GM12878 (cell line): ENCODE results near the gene GCC2. TPM values are rescaled to one million over a fixed set of nuclear protein-coding genes. Genes with fewer than 3 reads are reported as not detected.
"Not testable (repeated sequence)": the region's sequence is repeated elsewhere in the genome, so short reads cannot be mapped to it uniquely, and the experiment has no call there.

Experiments used
- ATAC-seq: fragments of 200-7000 bp; cut with Tn5 transposase; 3 replicates; pipeline ENCODE4 v1.9.1; 2020; ENCODE audit warnings: mild to moderate bottlenecking, moderate library complexity
- BruUV-seq: library from RNA; stranded (reverse); fragments of 400-500 nt; replicated peaks from 2 replicates; lab custom pipeline; 2021; lab: Mats Ljungman, UMichigan
- CTCF ChIA-PET: fragments of 300-600 bp; sonication (Branson Sonifier 250); formaldehyde crosslinking; extraction: SDS; loops from one replicate; lab custom pipeline; 2021; ENCODE audit warnings: inconsistent platforms; lab: Yijun Ruan, JAX
- POLR2A ChIA-PET: fragments of 350-600 bp; formaldehyde crosslinking; extraction: SDS; loops from one replicate; lab custom pipeline; 2021; ENCODE audit warnings: inconsistent platforms; lab: Charles Lee
- RAD21 ChIA-PET: fragments of 300-600 bp; sonication (Branson Sonifier 250); formaldehyde crosslinking; loops from one replicate; lab custom pipeline; 2023; ENCODE audit warnings: antibody characterized with exemption; ENCODE audit not compliant: unreplicated experiment; lab: Charles Lee
- SMC1A ChIA-PET: fragments of 300-600 bp; sonication (Branson Sonifier 250); formaldehyde crosslinking; loops from one replicate; lab custom pipeline; 2023; ENCODE audit not compliant: unreplicated experiment, uncharacterized antibody; lab: Charles Lee
- DNase-seq: peaks from one replicate; pipeline ENCODE4 v3.0.0-alpha.2; 2011; ENCODE audit warnings: low read depth, low spot score
- FAIRE-seq: peaks from 3 replicates; lab custom pipeline; 2011; peaks lifted over from hg19 to GRCh38; lab: Jason Lieb, UNC
- H2AFZ ChIP-seq: 2 replicates; pipeline ENCODE4 v1.6.0; 2011; ENCODE audit warnings: low read depth, low read length, control low read depth; ENCODE audit not compliant: control insufficient read depth
- H3K27ac ChIP-seq: 2 replicates; pipeline ENCODE4 v1.5.1; 2011; ENCODE audit warnings: control low read depth; ENCODE audit not compliant: control insufficient read depth, insufficient read depth
- H3K27me3 ChIP-seq, 2 experiments: replicated peaks in 1 of 2; 2 replicates each; pipeline versions ENCODE4 v1.6.0 to v1.6.1; 2011; ENCODE audit warnings: low read length in 1 of 2; ENCODE audit not compliant: control insufficient read depth in 2 of 2, insufficient read depth in 2 of 2
- H3K36me3 ChIP-seq, 2 experiments: 2 replicates each; pipeline ENCODE4 v1.5.1; 2011; ENCODE audit warnings: low read length in 1 of 2; ENCODE audit not compliant: control insufficient read depth in 2 of 2, insufficient read depth in 2 of 2
- H3K4me1 ChIP-seq: 2 replicates; pipeline ENCODE4 v1.6.1; 2011; ENCODE audit warnings: mild to moderate bottlenecking, low read length, moderate library complexity, mixed read lengths; ENCODE audit not compliant: control insufficient read depth, insufficient read depth
- H3K4me2 ChIP-seq: 2 replicates; pipeline ENCODE4 v1.6.0; 2011; ENCODE audit warnings: control low read depth; ENCODE audit not compliant: control insufficient read depth, insufficient read depth
- H3K4me3 ChIP-seq: fragments of 200-600 bp; sonication (generic); 2 replicates; pipeline ENCODE4 v1.5.1; 2016
- H3K79me2 ChIP-seq: 2 replicates; pipeline ENCODE4 v1.6.0; 2011; ENCODE audit warnings: low read length; ENCODE audit not compliant: control insufficient read depth, insufficient read depth
- H3K9ac ChIP-seq: 2 replicates; pipeline ENCODE4 v1.8.0; 2011; ENCODE audit warnings: low read length, control low read depth, mixed read lengths; ENCODE audit not compliant: control insufficient read depth, insufficient read depth
- H3K9me3 ChIP-seq: replicated peaks from 3 replicates; pipeline ENCODE4 v1.5.1; 2011; ENCODE audit warnings: mild to moderate bottlenecking, low read length; ENCODE audit not compliant: control insufficient read depth, insufficient read depth
- H4K20me1 ChIP-seq: 2 replicates; pipeline ENCODE4 v1.6.0; 2011; ENCODE audit not compliant: control insufficient read depth, insufficient read depth
- WGBS: methylation state at CpG from one replicate; pipeline ENCODE4 v1.1.6; 2016; ENCODE audit warnings: low lambda C conversion rate; ENCODE audit not compliant: insufficient replicate concordance, insufficient coverage; ENCODE audit errors: missing lambda C conversion rate; 5-methylcytosine and 5-hydroxymethylcytosine counted together
- in situ Hi-C: fragments of 300-500 bp; cut with MboI; formaldehyde crosslinking; loops from 9 replicates; pipeline ENCODE4 v1.14.3; 2018; ENCODE audit warnings: mixed read lengths
- intact Hi-C: fragments of 100-400 bp; cut with micrococcal nuclease; formaldehyde crosslinking; loops from one replicate; pipeline ENCODE4 v1.14.2; 2022; ENCODE audit not compliant: unreplicated experiment
- polyA plus RNA-seq, 11 experiments: library from polyadenylated mRNA; depleted of rRNA in 4 of 11; unstranded in 6 of 11; stranded (reverse) in 5 of 11; fragments of >200 nt; fragmentation: Nextera tagmentation in 4 of 11; fragmentation: Illumina TruSeq in 1 of 11; extraction: Ambion mirVana in 4 of 11; extraction: Trizol in 1 of 11; gene quantifications; 1 replicate in 1 of 11; 2 replicates in 10 of 11; pipeline versions ENCODE4 v1.2.1 to v1.2.3, GENCODE V29; 2011 to 2016; ENCODE audit warnings: inconsistent platforms in 2 of 11, missing spikeins in 2 of 11, low read depth in 1 of 11
- total RNA-seq, 4 experiments: library from RNA; depleted of rRNA in 3 of 4; stranded (reverse); fragments of >200 nt in 3 of 4; fragmentation: Illumina TruSeq in 1 of 4; extraction: Trizol in 1 of 4; gene quantifications; 2 replicates each; pipeline versions ENCODE4 v1.2.1 to v1.2.3, GENCODE V29; 2013 to 2021

GCC2 gene
- total and polyA plus RNA-seq, 10 of the 15 experiments (the other 5 are each of a cell fraction or from before 2014, with no cell fraction given), result 11.8 to 35.5 (median 25.4) TPM

- CTCF ChIA-PET, FAIRE-seq, POLR2A ChIA-PET, DNase-seq, H2AFZ ChIP-seq, SMC1A ChIA-PET, H3K27ac ChIP-seq, H3K4me1 ChIP-seq, H3K36me3 ChIP-seq, H3K9ac ChIP-seq, H4K20me1 ChIP-seq, in situ Hi-C loops, ATAC-seq, H3K4me2 ChIP-seq, H3K9me3 ChIP-seq, H3K79me2 ChIP-seq, BruUV-seq, H3K4me3 ChIP-seq, RAD21 ChIA-PET, intact Hi-C loops, H3K27me3 ChIP-seq: not testable (repeated sequence)
- WGBS, result 93% methylated on average over 3 of the region's 3 CpGs
These were observed 63.4 kb downstream of the GCC2 start for GRCh38 chr2:108512431-108512830.

GRCh38 chr2:108514478-108514877, 65.5 kb downstream of the GCC2 start:
- DNase-seq, RAD21 ChIA-PET, H3K4me1 ChIP-seq, H3K4me2 ChIP-seq, BruUV-seq, intact Hi-C loops, SMC1A ChIA-PET, H3K9me3 ChIP-seq, H3K36me3 ChIP-seq, FAIRE-seq, H3K27ac ChIP-seq, H3K4me3 ChIP-seq, H3K27me3 ChIP-seq, POLR2A ChIA-PET, H3K79me2 ChIP-seq, ATAC-seq, in situ Hi-C loops, H4K20me1 ChIP-seq, CTCF ChIA-PET, H2AFZ ChIP-seq, H3K9ac ChIP-seq: not testable (repeated sequence)
- 77% methylated on average over 2 of the region's 2 CpGs for WGBS

DNA sequence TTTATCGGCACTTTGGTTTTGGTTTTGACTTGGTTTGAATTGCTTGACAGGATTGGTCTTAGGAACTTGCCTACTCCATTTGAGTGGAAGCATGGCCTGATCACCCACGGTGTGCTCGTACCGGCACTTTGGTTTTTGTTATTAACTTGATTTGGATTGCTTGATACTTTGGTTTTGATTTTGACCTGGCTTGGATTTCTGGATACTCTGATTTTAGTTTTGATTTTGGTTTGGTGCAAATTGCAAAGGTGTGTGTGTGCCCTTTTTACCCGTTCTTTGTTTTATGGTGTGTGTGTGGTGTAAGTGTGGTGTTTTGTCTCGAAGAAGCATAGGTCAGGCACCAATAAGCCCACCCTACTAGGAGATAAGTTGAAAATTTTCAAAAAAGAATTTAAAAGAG, 75.7 kb downstream of the GCC2 start:
- H4K20me1 ChIP-seq, intact Hi-C loops, DNase-seq, FAIRE-seq, H3K4me3 ChIP-seq, H3K4me2 ChIP-seq, CTCF ChIA-PET, BruUV-seq, H3K27me3 ChIP-seq, H3K79me2 ChIP-seq, in situ Hi-C loops, H3K36me3 ChIP-seq, H3K27ac ChIP-seq, SMC1A ChIA-PET, ATAC-seq, H3K4me1 ChIP-seq, RAD21 ChIA-PET, H2AFZ ChIP-seq, H3K9ac ChIP-seq, H3K9me3 ChIP-seq: not testable (repeated sequence)
- 81% methylated on average over 5 of the region's 6 CpGs for WGBS
- POLR2A ChIA-PET, result interaction anchor here (0.7 kb wide), 1 partner anchor 51 kb away, joined by 5 read pairs; no protein-coding TSS in a partner anchor

DNA sequence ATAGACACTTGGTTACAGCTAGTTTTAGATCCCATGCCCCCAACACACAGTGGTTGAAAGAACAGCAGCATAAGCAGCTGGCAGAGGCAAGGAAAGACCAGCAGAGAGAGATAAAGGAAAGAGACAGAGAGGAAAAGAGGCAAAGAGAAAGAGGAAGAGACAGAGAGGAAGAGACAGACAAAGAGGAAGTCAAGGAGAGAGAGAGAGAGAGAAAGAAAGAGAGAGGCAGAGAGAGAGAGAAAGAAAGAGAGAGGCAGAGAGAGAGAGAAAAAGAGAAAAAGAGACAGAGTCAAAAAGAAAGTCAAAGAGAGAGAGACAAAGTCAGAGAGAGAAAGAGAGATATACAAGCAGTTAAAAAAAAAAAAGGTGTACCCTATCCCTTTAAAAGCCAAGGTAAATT, 76.3 kb downstream of the GCC2 start:
- H3K4me1 ChIP-seq, H3K36me3 ChIP-seq, CTCF ChIA-PET, H2AFZ ChIP-seq, BruUV-seq, H3K9ac ChIP-seq, H3K9me3 ChIP-seq, H4K20me1 ChIP-seq, H3K79me2 ChIP-seq, SMC1A ChIA-PET, H3K4me2 ChIP-seq, in situ Hi-C loops, ATAC-seq, H3K27ac ChIP-seq, RAD21 ChIA-PET, FAIRE-seq, H3K4me3 ChIP-seq, DNase-seq, H3K27me3 ChIP-seq, intact Hi-C loops: not testable (repeated sequence)
- POLR2A ChIA-PET, result interaction anchor here (0.7 kb wide), 1 partner anchor 50 kb away, joined by 5 read pairs; no protein-coding TSS in a partner anchor
